ENCODE results near the gene CRLF3. TPM values are rescaled to one million over a fixed set of nuclear protein-coding genes. Genes with fewer than 3 reads are reported as not detected.

Gene CRLF3, protein sequence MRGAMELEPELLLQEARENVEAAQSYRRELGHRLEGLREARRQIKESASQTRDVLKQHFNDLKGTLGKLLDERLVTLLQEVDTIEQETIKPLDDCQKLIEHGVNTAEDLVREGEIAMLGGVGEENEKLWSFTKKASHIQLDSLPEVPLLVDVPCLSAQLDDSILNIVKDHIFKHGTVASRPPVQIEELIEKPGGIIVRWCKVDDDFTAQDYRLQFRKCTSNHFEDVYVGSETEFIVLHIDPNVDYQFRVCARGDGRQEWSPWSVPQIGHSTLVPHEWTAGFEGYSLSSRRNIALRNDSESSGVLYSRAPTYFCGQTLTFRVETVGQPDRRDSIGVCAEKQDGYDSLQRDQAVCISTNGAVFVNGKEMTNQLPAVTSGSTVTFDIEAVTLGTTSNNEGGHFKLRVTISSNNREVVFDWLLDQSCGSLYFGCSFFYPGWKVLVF
- total RNA-seq (2012; rRNA removed) = 15.2 and 17.8 TPM in 2 replicates
- 4.6 and 6.1 TPM in 2 replicates for polyA plus RNA-seq (2012; rRNA removed)
- 1.9 and 3.7 TPM in 2 replicates for polyA plus RNA-seq (2012; cell fraction: cytosol; rRNA removed)
- 1.1 and 5.2 TPM in 2 replicates for polyA plus RNA-seq (2012; cell fraction: nucleus; rRNA removed; ENCODE audit: low replicate concordance)
- Bru-seq, nascent RNA = percentile 62 among the genes with signal in this experiment
- percentile 77 among the genes with signal in this experiment for BruChase-seq, experiment 1, labeled RNA remaining after a 6-hour chase
- BruChase-seq, experiment 2, labeled RNA remaining after a 2-hour chase = percentile 63 among the genes with signal in this experiment
- long read RNA-seq, transcript CRLF3-201 (8 exons, 2,957 nt) = major isoform, 17 of 27 reads
- long read RNA-seq, partial matches to known transcripts = 2 of 27 reads
- long read RNA-seq, other reads (novel, unspliced or antisense) = 8 of 27 reads

DNA sequence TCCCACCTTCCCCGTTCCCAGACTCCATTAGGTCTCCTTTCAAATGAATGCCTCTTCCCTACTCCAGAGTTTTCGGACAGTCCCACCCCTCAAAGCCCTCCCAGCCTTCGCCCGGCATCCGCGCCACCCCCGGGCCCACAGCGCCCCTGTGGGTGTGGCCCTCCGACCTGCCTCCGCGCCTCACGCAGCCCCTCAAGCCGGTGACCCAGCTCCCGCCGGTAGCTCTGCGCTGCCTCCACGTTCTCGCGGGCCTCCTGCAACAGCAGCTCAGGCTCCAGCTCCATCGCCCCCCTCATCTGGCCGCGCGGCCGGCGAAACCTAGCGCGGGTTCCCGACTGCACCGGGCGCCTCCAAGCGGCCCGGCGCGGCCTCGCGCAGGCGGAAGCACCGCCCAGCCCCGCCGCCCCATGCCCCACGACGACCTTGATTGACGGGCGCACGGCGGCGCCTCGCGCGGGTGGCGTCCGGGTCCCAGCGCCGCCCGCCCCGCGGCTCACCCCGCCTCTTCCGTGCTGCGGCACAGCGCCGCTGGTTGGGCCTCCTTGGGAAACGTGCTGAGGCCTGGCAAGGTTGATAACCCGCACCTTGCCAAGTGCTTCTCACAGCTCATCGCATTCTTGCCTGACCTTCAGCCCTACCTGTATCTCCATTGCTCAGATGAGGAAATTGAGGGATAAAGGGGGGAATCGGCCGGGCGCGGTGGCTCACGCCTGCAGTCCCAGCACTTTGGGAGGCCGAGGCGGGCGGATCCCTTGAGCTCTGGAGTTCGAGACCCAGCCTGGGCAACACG is at the start of gene CRLF3:
TSS of gene CRLF3 (minus strand) at position 337 of the 790 bp plus-strand sequence. CDS start at position 296, 41 bp downstream.
- peak within 1 kb of the TSS; percentile 47; the same call in 1 of the 2 replicates for H3K56ac ChIP-seq (ENCODE audit: extremely low read depth, insufficient read depth, low read length)
- H2BK15ac ChIP-seq (ENCODE audit: low read depth, low read length) = peak within 1 kb of the TSS; percentile 47; the same call in 1 of the 3 replicates
- no peaks in the 10 kb centered on the region for H3K36me3 ChIP-seq (ENCODE audit: control insufficient read depth, insufficient read depth, low read length)
- H3K27me3 ChIP-seq (ENCODE audit: control insufficient read depth, insufficient read depth, low read length) = no peaks in the 10 kb centered on the region
- ChIA-PET POLR2A (ENCODE audit: unreplicated experiment) (no interaction called here), CTCF (interaction anchor here (0.6 to 1.3 kb wide), 5 partner anchors 11 to 454 kb away, joined by 3 to 5 read pairs (median 3); no protein-coding TSS in a partner anchor)
- peak; percentile 87 for DNase-seq
- H3K9ac ChIP-seq (ENCODE audit: low read depth, low read length) = peak within 1 kb of the TSS; percentile 75
- H2AFZ ChIP-seq (replicated peaks; ENCODE audit: low read length, poor library complexity) = peak within 1 kb of the TSS; percentile 98
- intact Hi-C loops (cut with micrococcal nuclease) (no loop called here), in situ Hi-C loops (cut with MboI; ENCODE audit: low sequenced_read_pairs) (no loop called here), dilution Hi-C loops (cut with HindIII; ENCODE audit: low sequenced_read_pairs, unreplicated experiment) (no loop called here)
- H3K27ac ChIP-seq (ENCODE audit: insufficient read depth, low read length) = peak within 1 kb of the TSS; percentile 73
- no peaks in the 10 kb centered on the region for H4K20me1 ChIP-seq (ENCODE audit: insufficient read depth, low read length)
- no peak within 1 kb of the TSS for H2BK20ac ChIP-seq (ENCODE audit: low read depth, low read length)
- peak within 1 kb of the TSS; percentile 88 to 99 for H4K8ac ChIP-seq (ENCODE audit: low read depth in 2 of 2, low read length in 2 of 2)
- H2AK9ac ChIP-seq (replicated peaks; ENCODE audit: low read depth, low read length, poor library complexity) = peak within 1 kb of the TSS; percentile 95
- H3K4me1 ChIP-seq (ENCODE audit: control insufficient read depth, insufficient read depth, low read length) = peaks cover 3% of the 10 kb centered on the region
- peak within 1 kb of the TSS; percentile 86 for H2BK5ac ChIP-seq (ENCODE audit: low read depth, low read length, poor library complexity, severe bottlenecking)
- peak within 1 kb of the TSS; percentile 94 for H3K14ac ChIP-seq (replicated peaks; ENCODE audit: low read depth, low read length)
- 3% methylated on average over 23 of the region's 75 CpGs; no CpG with 5 or more reads in 1 of the 2 experiments for whole genome bisulfite sequencing, 2 experiments (ENCODE audit: extremely low coverage in 2 of 2, insufficient read length in 1 of 2)
- H2BK120ac ChIP-seq (ENCODE audit: low read depth, low read length) = peak within 1 kb of the TSS; percentile 78
- peak within 1 kb of the TSS; percentile 21; the same call in 1 of the 2 replicates for H2AK5ac ChIP-seq (ENCODE audit: low read depth, low read length)
- H3K4me2 ChIP-seq (ENCODE audit: low read depth, low read length) = peak within 1 kb of the TSS; percentile 93
- H3K18ac ChIP-seq (ENCODE audit: low read depth, low read length) = peak within 1 kb of the TSS; percentile 30; the same call in 1 of the 2 replicates
- peak within 1 kb of the TSS; percentile 89 for H3K23ac ChIP-seq (ENCODE audit: low read depth, low read length)
- peak within 1 kb of the TSS; percentile 96 for H4K91ac ChIP-seq (ENCODE audit: insufficient read depth, low read depth, low read length)
- H3K9me1 ChIP-seq (ENCODE audit: insufficient read depth, low read length) = 0 out of 2 replicates have a peak, but pooled peaks cover 4% of the 10 kb centered on the region
- ATAC-seq (ENCODE audit: low read depth) = peak; percentile 98
- H3K9me3 ChIP-seq (ENCODE audit: control insufficient read depth, insufficient read depth, low read length) = no peaks in the 10 kb centered on the region
- H4K5ac ChIP-seq (ENCODE audit: low read depth, low read length) = peak within 1 kb of the TSS; percentile 89
- peaks cover 15 to 43% of the 10 kb centered on the region in 2 experiments for H3K79me1 ChIP-seq (ENCODE audit: low read depth in 1 of 2, low read length in 2 of 2)
- H3K4me3 ChIP-seq (ENCODE audit: insufficient read depth, low read depth, low read length) = peak within 1 kb of the TSS; percentile 85
- BruUV-seq (replicated peaks) = no TSS peak
- H3K4ac ChIP-seq (ENCODE audit: low read depth, low read length) = peak within 1 kb of the TSS; percentile 93
- TF ChIP-seq POLR2A (IDR thresholded peaks at IDR 0.05; ENCODE audit: low read depth, low read length) = peak; percentile 56
- no peak for TF ChIP-seq NFE2L2 (IDR thresholded peaks at IDR 0.05; ENCODE audit: low read depth, low read length)
- peak; percentile 72; the same call in 1 of the 2 replicates for TF ChIP-seq MXI1 (IDR thresholded peaks at IDR 0.05; ENCODE audit: borderline replicate concordance, low read depth, low read length)
- TF ChIP-seq, protein P1, sequence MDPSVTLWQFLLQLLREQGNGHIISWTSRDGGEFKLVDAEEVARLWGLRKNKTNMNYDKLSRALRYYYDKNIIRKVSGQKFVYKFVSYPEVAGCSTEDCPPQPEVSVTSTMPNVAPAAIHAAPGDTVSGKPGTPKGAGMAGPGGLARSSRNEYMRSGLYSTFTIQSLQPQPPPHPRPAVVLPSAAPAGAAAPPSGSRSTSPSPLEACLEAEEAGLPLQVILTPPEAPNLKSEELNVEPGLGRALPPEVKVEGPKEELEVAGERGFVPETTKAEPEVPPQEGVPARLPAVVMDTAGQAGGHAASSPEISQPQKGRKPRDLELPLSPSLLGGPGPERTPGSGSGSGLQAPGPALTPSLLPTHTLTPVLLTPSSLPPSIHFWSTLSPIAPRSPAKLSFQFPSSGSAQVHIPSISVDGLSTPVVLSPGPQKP (IDR thresholded peaks at IDR 0.05; ENCODE audit: borderline replicate concordance, low read depth, low read length) = no peak
- TF ChIP-seq, protein P2, sequence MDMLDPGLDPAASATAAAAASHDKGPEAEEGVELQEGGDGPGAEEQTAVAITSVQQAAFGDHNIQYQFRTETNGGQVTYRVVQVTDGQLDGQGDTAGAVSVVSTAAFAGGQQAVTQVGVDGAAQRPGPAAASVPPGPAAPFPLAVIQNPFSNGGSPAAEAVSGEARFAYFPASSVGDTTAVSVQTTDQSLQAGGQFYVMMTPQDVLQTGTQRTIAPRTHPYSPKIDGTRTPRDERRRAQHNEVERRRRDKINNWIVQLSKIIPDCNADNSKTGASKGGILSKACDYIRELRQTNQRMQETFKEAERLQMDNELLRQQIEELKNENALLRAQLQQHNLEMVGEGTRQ (IDR thresholded peaks at IDR 0.05; ENCODE audit: low read depth, low read length) = no peak
- no peak for TF ChIP-seq FOS (IDR thresholded peaks at IDR 0.05; ENCODE audit: low read depth, low read length)
- TF ChIP-seq BHLHE40 (IDR thresholded peaks at IDR 0.05; ENCODE audit: low read depth, low read length) = peak; percentile 80
- no peak for TF ChIP-seq RCOR1 (IDR thresholded peaks at IDR 0.05; ENCODE audit: insufficient replicate concordance, low read length)
- peak; percentile 43; the same call in 1 of the 2 replicates for TF ChIP-seq RAD21 (IDR thresholded peaks at IDR 0.05; ENCODE audit: low read length)
- no peak for TF ChIP-seq CHD1 (IDR thresholded peaks at IDR 0.05; ENCODE audit: low read depth, low read length)
- TF ChIP-seq MAFK (IDR thresholded peaks at IDR 0.05; ENCODE audit: low read depth, low read length) = no peak
- TF ChIP-seq RFX5 (IDR thresholded peaks at IDR 0.05; ENCODE audit: low read depth, low read length) = no peak

Data from IMR-90 (cell line).